Upper lobe of left lung (tissue), 6 donors: ENCODE measurements around the gene SLC19A1. TPM values are rescaled to one million over a fixed set of nuclear protein-coding genes. Genes with fewer than 3 reads are reported as not detected.
A peak's percentile ranks its signal among the peaks of the same experiment; 100 is the strongest.

Source experiments
- ATAC-seq, 2 donors: fragments of 200-7000 bp; cut with Tn5 transposase; one replicate each; pipeline ENCODE4 v1.9.1; 2022; ENCODE audit warnings: mild to moderate bottlenecking in 2 of 2, moderate library complexity in 2 of 2; ENCODE audit not compliant: low FRiP score in 2 of 2
- DNase-seq, 2 donors: peaks; one replicate each; pipeline ENCODE4 v3.0.0-alpha.2; 2019 to 2020
- H3K27ac ChIP-seq, 4 donors: fragments of 200-600 bp; sonication (generic); one replicate each; pipeline ENCODE4 v1.5.1; 2016 to 2019
- H3K27me3 ChIP-seq, 4 donors: fragments of 200-600 bp; sonication (generic); one replicate each; pipeline ENCODE4 v1.5.1; 2017 to 2019
- H3K36me3 ChIP-seq, 4 donors: fragments of 200-600 bp; sonication (generic); one replicate each; pipeline ENCODE4 v1.5.1; 2016 to 2019
- H3K4me1 ChIP-seq, 4 donors: fragments of 200-600 bp; sonication (generic); one replicate each; pipeline ENCODE4 v1.5.1; 2018 to 2019
- H3K4me3 ChIP-seq, 4 donors: fragments of 200-600 bp; sonication (generic); one replicate each; pipeline ENCODE4 v1.5.1; 2017 to 2019; ENCODE audit warnings: mild to moderate bottlenecking in 2 of 4, moderate library complexity in 1 of 4
- H3K9me3 ChIP-seq, 4 donors: fragments of 200-600 bp; sonication (generic); one replicate each; pipeline ENCODE4 v1.5.1; 2018 to 2019
- EP300 ChIP-seq, 4 donors: sonication (generic); formaldehyde crosslinking; IDR thresholded peaks; one replicate each; pipeline ENCODE4 v1.5.1; 2017; ENCODE audit warnings: antibody characterized with exemption in 4 of 4, control low read depth in 2 of 4
- POLR2A ChIP-seq, 4 donors: fragments of 450-650 bp; IDR thresholded peaks; one replicate each; pipeline ENCODE4 v1.5.1; 2016 to 2017; ENCODE audit warnings: antibody characterized with exemption in 4 of 4, mild to moderate bottlenecking in 2 of 4
- POLR2AphosphoS5 ChIP-seq, 2 donors: sonication (generic); formaldehyde crosslinking; IDR thresholded peaks; one replicate each; pipeline ENCODE4 v1.5.1; 2017; ENCODE audit warnings: antibody characterized with exemption in 2 of 2
- whole genome bisulfite sequencing, 2 donors: methylation state at CpG; one replicate each; pipeline ENCODE4 v1.1.5; 2017 to 2018; 5-methylcytosine and 5-hydroxymethylcytosine counted together
- total RNA-seq, 6 donors: library from RNA; depleted of rRNA in 4 of 6; stranded (reverse); fragments of >200 nt in 4 of 6; gene quantifications; one replicate each; pipeline versions ENCODE4 v1.1.0 to v1.2.1, GENCODE V29; 2016 to 2021
- TF ChIP-seq, protein P1 (sequence below), 6 experiments: fragments of 450-650 bp in 4 of 6; fragments of 200-600 bp in 2 of 6; sonication (generic) in 2 of 6; IDR thresholded peaks; one replicate each; pipeline ENCODE4 v1.5.1; 2016 to 2019; ENCODE audit warnings: antibody characterized with exemption in 6 of 6
- donor health status: DM: no; HTN: no; CAD: no; lungs with moderate emphysema.
- donor health status: DM: no; HTN: yes; CAD: no; lungs with severe emphysema.

The SLC19A1 gene
- total RNA-seq, 6 donors from 2014 or later, result 36.4 to 75.6 (median 49.9) TPM

DNA sequence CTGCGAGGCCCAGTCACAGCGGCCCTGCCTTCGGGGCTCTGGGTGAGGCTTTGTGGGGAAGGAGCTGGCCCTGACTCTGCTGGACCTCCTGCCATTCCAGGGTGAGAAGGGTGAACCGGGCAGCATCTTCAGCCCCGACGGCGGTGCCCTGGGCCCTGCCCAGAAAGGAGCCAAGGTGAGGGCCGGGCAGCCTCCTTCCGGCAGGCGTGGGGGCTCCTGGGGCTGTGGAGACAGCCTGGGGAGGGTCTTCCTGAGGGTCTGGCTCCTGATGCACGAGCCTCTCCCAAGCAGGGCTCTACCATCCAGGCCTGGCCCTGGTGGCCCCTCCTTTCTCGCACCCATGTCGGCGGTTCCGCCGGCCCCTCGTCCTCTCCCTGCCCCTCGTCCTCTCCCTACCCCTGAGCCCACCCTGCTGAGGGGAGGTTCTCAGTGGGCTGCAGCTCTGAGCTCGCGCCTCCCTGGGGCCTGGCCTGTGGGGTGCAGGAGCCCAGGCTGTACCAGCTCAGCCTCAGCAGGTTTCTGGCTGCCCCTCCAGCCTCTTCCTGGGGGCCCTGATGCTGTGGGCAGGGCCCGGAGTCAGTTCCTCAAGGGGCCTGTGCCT is 48.7 kb downstream of the SLC19A1 start:
- Histone ChIP-seq H3K4me3 (no peak overlapping the region), H3K27me3 (no peaks in the 10 kb centered on the region), H3K4me1 (no peaks in the 10 kb centered on the region), H3K27ac (no peak overlapping the region), H3K9me3 (no peaks in the 10 kb centered on the region), H3K36me3 (peaks cover 0 to 40% (median 18%) of the 10 kb centered on the region in 4 donors)
- DNase-seq (peak in 1 of 2 donors; percentile 77), ATAC-seq (no peak)
- 96 to 98% methylated on average over 9 to 15 of the region's 21 CpGs for WGBS, 2 donors
- TF ChIP-seq, protein P1, sequence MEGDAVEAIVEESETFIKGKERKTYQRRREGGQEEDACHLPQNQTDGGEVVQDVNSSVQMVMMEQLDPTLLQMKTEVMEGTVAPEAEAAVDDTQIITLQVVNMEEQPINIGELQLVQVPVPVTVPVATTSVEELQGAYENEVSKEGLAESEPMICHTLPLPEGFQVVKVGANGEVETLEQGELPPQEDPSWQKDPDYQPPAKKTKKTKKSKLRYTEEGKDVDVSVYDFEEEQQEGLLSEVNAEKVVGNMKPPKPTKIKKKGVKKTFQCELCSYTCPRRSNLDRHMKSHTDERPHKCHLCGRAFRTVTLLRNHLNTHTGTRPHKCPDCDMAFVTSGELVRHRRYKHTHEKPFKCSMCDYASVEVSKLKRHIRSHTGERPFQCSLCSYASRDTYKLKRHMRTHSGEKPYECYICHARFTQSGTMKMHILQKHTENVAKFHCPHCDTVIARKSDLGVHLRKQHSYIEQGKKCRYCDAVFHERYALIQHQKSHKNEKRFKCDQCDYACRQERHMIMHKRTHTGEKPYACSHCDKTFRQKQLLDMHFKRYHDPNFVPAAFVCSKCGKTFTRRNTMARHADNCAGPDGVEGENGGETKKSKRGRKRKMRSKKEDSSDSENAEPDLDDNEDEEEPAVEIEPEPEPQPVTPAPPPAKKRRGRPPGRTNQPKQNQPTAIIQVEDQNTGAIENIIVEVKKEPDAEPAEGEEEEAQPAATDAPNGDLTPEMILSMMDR (IDR thresholded peaks at IDR 0.05), result no peak
- no peak for TF ChIP-seq EP300 (IDR thresholded peaks at IDR 0.05)
- TF ChIP-seq POLR2AphosphoS5 (IDR thresholded peaks at IDR 0.05), result no peak
- TF ChIP-seq POLR2A (IDR thresholded peaks at IDR 0.05), result no peak

DNA sequence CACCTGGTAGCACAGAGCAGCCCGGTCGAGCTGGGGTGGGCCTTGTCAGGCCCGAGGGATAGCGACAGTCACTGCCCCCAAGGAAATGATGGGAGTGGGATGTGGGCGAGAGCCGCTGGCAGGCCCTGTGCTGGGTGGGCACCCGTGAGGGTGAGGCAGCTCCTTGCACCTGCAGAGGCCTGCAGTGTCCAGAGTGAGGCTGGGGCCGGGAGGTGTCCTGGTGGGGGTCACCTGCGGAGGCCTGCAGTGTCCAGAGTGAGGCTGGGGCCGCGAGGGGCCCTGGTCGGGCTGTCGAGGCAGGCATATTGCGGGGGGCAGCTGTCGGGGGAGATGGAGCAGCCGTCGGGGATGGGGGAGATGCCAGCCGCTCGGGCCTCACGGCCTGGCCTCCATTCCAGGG is 49.5 kb downstream of the SLC19A1 start:
- TF ChIP-seq, protein P1 (IDR thresholded peaks at IDR 0.05), result no peak
- Histone ChIP-seq H3K36me3 (peaks cover 0 to 34% (median 15%) of the 10 kb centered on the region in 4 donors), H3K27me3 (no peaks in the 10 kb centered on the region), H3K4me3 (no peak overlapping the region), H3K4me1 (no peaks in the 10 kb centered on the region), H3K9me3 (no peaks in the 10 kb centered on the region), H3K27ac (no peak overlapping the region)
- DNase-seq, result peak in 1 of 2 donors; percentile 75
- WGBS, 2 donors, result 94 to 95% methylated on average over 7 to 20 of the region's 20 CpGs
- ATAC-seq, result no peak

DNA sequence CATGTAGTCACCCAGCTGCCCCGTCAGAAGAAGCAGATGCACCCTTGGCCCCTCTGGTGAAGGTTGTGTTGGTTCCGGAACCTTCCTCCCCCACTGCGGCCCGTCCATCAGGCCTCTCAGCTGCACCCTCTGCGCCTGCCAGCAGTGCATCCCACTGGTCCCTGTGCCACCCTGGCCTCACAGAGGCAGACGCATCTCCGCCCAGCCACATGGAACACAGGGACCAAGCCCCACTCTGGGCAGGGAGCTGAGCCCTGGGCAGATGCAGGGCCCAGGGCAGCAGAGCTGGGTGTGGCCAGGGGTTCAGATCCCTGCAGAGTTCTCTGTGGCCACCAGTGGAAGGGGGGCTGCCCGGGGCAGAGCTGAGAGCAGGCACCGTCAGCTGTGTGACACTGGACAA is 50.6 kb downstream of the SLC19A1 start:
- Histone ChIP-seq H3K4me1 (no peaks in the 10 kb centered on the region), H3K27ac (no peak overlapping the region), H3K27me3 (no peaks in the 10 kb centered on the region), H3K36me3 (peaks cover 0 to 23% (median 10%) of the 10 kb centered on the region in 4 donors), H3K9me3 (no peaks in the 10 kb centered on the region), H3K4me3 (no peak overlapping the region)
- no peak for TF ChIP-seq EP300 (IDR thresholded peaks at IDR 0.05)
- no peak for TF ChIP-seq POLR2AphosphoS5 (IDR thresholded peaks at IDR 0.05)
- TF ChIP-seq, protein P1 (IDR thresholded peaks at IDR 0.05), result no peak
- WGBS, 2 donors, result 91 to 94% methylated on average over 6 to 9 of the region's 9 CpGs
- no peak for ATAC-seq
- DNase-seq, result peak in 1 of 2 donors; percentile 50

DNA sequence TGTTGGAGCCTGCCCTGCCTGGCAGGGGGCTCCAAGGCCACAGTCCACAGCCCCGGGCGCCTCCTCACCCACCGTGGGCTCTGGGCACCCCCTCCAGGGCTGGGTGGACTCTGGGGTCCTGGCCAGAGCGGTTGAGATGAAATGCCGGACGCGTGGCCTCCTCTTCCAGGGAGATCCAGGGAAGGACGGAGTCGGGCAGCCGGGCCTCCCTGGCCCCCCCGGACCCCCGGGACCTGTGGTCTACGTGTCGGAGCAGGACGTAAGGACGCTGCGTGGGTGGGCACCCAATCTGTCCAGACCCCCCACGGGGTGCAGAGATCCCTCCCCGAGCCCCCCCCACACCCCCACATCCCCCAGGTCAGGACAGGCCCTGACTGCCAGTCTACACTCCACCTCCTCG is 51.2 kb downstream of the SLC19A1 start:
- H3K27me3 ChIP-seq, result no peaks in the 10 kb centered on the region
- H3K9me3 ChIP-seq, result no peaks in the 10 kb centered on the region
- H3K4me1 ChIP-seq, result no peaks in the 10 kb centered on the region
- TF ChIP-seq POLR2AphosphoS5 (IDR thresholded peaks at IDR 0.05), result no peak
- TF ChIP-seq EP300 (IDR thresholded peaks at IDR 0.05), result no peak
- no peak for TF ChIP-seq POLR2A (IDR thresholded peaks at IDR 0.05)
- TF ChIP-seq, protein P1 (IDR thresholded peaks at IDR 0.05), result no peak
- no peak for ATAC-seq
- peaks cover 0 to 17% (median 7%) of the 10 kb centered on the region in 4 donors for H3K36me3 ChIP-seq
- DNase-seq, result peak in 1 of 2 donors; percentile 69
- H3K27ac ChIP-seq, result no peak overlapping the region
- no peak overlapping the region for H3K4me3 ChIP-seq
- WGBS, 2 donors, result 92 to 98% methylated on average over 10 to 19 of the region's 20 CpGs
